HEK293 (cell line): ENCODE results near the gene APBB2.

Experiments used
- ZNF175 ChIP-seq: fragments of 450-650 bp; formaldehyde crosslinking; IDR thresholded peaks from 2 replicates; pipeline ENCODE4 v1.5.1; 2016; ENCODE audit warnings: missing biosample characterization, missing genetic modification characterization
- ZNF473 ChIP-seq: fragments of 450-650 bp; formaldehyde crosslinking; IDR thresholded peaks from 2 replicates; pipeline ENCODE4 v1.5.1; 2017; ENCODE audit warnings: missing biosample characterization, missing genetic modification characterization
- ZNF768 ChIP-seq: fragments of 450-650 bp; formaldehyde crosslinking; IDR thresholded peaks from 2 replicates; pipeline ENCODE4 v1.5.1; 2018; ENCODE audit warnings: missing biosample characterization, mild to moderate bottlenecking, missing genetic modification characterization
- TF ChIP-seq, protein P1 (sequence below): fragments of 450-650 bp; formaldehyde crosslinking; IDR thresholded peaks from 2 replicates; pipeline ENCODE4 v1.5.1; 2016; ENCODE audit warnings: missing biosample characterization, missing genetic modification characterization

DNA sequence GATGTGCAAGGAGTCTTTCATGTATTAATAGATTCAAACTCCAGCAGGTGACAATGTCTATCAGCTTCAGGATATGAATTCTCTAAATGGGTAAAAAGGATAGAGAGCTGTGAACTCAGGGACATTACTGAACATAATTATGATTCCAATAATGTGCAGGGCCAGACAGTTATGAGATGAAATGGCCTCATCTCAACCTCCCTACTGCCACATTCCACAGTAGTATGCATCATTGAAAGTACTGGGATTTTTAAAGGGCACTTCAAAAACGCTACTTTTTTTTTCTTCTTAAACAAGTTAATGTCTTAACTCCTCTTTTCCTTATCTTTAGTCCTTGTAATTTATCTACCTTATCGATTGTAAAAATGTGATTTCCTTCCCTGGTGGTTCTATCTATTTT lies 202.0 kb downstream of the APBB2 start:
- TF ChIP-seq ZNF175 (tag by site-specific recombination) (no peak), ZNF473 (tag by site-specific recombination) (no peak), ZNF768 (no peak)
- TF ChIP-seq, protein P1, sequence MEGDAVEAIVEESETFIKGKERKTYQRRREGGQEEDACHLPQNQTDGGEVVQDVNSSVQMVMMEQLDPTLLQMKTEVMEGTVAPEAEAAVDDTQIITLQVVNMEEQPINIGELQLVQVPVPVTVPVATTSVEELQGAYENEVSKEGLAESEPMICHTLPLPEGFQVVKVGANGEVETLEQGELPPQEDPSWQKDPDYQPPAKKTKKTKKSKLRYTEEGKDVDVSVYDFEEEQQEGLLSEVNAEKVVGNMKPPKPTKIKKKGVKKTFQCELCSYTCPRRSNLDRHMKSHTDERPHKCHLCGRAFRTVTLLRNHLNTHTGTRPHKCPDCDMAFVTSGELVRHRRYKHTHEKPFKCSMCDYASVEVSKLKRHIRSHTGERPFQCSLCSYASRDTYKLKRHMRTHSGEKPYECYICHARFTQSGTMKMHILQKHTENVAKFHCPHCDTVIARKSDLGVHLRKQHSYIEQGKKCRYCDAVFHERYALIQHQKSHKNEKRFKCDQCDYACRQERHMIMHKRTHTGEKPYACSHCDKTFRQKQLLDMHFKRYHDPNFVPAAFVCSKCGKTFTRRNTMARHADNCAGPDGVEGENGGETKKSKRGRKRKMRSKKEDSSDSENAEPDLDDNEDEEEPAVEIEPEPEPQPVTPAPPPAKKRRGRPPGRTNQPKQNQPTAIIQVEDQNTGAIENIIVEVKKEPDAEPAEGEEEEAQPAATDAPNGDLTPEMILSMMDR (tag by site-specific recombination), result no peak
